GM21360 (cell line): ENCODE data around the gene RAD51AP2.
"Not testable (repeated sequence)": the region's sequence is repeated elsewhere in the genome, so short reads cannot be mapped to it uniquely, and the experiment has no call there.

Experiments
- ATAC-seq: cut with Tn5 transposase; IDR thresholded peaks from one replicate; pipeline ENCODE4 v1.9.1; 2021; ENCODE audit warnings: mild to moderate bottlenecking, moderate library complexity; ENCODE audit not compliant: unreplicated experiment

RAD51AP2 gene

DNA sequence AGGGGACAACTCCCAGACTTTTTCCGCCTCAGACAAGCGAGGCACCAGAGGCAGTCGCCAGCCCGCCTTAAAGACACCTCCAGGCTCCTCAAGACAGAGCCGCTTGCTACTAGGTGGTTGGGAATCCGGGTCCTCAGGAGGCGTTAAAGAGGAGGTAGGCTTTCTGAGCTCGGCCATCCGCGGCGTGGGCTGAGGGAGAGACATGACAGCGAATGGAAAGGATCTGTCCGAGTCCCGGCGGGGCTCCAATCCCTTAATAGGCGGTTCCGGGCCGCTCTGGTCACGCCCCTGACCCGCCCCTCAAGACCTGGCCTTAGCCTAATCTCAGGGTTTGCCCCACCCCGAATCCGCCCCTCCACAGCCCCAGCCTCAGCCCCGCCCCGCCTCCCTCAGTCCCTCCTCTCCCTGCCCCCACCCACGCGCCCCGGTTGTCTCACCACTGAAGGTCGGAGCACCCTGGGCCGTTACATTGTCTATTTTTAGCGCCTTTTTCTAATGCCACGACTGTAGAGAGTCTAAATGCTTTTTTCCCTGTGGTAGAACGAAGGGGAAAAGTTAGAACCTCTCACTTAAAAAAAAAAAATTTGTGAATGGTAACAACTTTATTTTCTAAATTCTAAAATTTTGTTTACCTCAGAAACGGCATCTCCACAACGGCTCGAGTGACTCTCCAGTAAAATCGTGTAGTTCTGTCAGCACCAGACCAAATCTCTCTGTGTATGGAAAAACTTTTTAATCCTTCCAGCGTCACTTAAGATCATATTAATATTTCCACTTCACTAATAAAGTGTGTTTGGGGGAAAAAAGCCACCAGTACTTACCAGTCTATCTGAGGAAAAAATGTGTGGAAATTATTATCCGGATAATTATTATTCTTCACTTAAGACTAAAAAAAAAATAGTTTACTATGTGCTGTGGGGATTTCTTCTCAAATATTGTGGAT lies at the start of gene RAD51AP2:
RAD51AP2 (minus strand) TSS at position 229 of the 943 bp plus-strand sequence; CDS start at position 204, 25 bp downstream.
- peak; percentile 74 for ATAC-seq

DNA sequence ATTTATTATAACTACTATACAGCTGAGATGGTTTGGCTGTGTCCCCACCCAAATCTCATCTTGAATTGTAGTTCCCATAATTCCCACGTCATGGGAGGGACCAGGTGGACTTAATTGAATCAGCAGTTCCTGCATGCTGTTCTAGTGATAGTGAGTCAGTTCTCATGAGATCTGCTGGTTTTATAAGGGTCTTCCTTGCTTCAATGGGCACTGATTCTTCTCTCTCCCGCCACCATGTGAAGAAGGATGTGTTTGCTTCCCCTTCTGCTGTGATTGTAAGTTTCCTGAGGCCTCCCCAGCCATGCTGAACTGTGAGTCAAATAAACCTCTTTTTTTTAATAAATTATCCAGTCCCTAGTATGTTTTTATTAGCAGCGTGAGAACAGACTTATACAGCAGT lies 47.5 kb upstream of the RAD51AP2 start:
- not testable (repeated sequence) for ATAC-seq

DNA sequence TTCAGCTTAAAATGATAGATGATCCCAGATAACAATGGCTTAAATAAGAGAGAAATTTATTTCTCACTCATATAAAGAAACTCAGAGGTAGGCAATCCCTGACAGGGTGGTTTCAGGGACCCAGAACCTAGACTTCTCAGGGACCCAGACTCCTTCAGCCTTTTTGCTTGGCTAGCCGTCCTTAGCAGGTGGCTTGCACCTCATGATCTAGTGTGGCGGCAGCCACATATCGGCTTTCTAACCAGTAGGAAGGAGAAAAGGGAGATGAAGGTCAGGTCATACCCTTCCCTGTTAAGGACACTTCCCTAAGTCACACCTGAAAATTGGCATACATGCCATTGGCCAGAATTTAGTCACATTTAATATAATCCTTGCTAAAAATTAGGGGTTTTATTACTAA lies 40.6 kb upstream of the RAD51AP2 start:
- ATAC-seq: no peak

DNA sequence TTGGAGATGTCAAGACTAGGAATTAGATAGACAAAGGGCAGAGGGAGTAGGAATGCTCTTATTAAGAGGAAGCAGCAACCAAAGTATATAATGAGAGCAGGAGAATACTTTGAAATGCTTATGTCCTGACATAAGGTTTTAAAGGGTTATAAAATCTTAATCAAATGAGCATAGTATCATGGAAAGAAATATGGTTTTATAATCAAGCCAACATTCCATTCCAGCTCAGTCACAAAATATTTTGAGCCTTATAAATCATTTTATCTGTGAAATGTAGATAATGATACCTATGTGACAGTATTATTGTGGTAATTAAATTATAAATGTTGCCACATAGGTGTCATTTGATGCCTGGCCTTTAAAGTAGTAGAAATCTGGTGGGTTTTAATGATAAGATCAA lies 39.8 kb upstream of the RAD51AP2 start:
- ATAC-seq: no peak

DNA sequence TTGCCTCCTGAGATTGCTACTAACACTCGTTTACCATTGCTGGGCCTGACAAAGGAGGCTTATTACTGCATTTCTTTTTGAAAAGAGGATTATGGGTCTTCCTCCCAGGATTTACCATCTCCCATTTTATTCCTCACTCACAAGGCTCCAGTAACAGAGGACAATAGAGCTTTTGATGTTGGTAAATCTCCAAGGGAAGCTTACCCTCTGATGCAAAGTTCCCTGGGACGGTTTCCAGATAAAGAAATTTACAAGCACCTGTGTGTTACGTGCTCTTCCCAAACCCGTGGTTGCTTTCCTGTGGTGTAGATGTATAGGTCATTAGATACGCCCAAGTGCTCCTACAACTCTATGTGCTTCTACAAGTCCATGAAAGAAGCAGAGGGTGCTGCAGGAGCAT lies 39.4 kb upstream of the RAD51AP2 start:
- ATAC-seq: no peak

DNA sequence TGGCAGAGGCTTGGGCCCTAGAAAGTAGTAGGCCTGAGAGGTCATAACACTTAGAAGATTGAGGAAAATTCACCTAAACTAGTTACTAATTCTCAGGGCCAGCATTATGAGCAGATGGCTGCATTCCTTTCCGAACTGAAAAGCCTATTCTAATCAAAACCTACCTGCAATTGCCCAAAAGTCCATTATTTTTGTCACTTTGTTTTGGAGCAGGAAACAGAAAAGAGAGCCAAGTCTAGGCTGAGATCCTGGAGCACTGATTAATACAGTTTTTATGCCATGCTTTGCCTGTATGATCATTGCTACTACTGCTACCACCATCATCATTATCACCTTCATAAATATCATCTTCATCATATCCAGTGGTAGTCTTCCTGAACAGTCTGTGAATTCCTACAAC lies 36.9 kb upstream of the RAD51AP2 start:
- no peak for ATAC-seq

DNA sequence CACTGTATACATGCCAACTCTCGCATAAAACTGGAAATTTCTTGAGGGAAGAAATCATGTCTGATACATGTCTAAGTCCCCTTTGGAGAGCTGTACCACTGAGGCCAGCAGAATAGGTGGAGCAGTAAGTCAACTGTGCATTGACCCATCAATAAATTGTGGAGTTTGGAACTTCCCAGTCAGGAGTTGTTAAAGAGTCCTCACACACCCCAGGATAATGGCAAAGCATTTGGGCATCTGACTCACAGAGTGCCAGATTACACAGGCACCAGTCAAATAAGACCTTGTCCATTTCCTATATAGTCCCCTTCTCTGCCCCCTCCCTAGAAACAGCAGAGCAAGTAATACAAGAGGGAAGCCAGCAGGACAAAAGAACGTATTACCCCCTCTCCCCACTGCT lies 32.7 kb upstream of the RAD51AP2 start:
- ATAC-seq: no peak

DNA sequence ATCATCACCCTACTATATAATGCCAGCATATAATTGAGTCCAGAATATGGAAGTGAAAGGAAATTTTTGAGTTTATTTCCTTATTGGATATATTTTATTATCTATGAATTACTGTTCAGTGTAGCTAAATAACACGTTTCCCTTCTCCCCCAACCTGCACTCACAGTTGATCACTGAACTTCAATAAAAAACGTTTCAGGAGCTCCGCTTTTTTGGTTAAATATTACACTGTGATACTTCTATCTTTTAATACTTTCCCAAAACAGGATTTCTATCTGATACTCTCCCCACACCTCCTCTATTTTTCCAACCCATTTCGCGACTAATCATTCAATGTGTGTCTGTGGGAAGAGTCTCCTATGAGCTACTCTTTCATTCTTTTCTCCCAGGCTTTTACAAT lies 29.5 kb upstream of the RAD51AP2 start:
- no peak for ATAC-seq

DNA sequence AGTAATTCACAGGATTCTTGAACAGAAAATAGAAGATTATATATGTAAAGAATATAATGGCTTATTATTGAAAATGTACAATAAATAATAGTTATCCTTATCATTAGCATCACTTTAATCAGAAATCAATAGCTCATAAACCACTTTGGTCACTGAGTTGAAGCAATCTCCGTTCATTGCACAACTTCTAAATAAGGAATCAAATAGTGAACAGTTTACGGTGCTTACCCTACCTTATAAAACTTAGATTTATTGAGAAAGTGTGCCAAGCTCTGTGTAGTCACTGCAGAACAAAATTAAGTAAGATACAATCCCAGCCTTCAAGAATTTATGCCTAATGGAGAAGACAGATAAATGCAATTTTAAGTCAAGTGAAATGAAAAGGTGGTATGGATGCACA lies 29.0 kb upstream of the RAD51AP2 start:
- no peak for ATAC-seq

DNA sequence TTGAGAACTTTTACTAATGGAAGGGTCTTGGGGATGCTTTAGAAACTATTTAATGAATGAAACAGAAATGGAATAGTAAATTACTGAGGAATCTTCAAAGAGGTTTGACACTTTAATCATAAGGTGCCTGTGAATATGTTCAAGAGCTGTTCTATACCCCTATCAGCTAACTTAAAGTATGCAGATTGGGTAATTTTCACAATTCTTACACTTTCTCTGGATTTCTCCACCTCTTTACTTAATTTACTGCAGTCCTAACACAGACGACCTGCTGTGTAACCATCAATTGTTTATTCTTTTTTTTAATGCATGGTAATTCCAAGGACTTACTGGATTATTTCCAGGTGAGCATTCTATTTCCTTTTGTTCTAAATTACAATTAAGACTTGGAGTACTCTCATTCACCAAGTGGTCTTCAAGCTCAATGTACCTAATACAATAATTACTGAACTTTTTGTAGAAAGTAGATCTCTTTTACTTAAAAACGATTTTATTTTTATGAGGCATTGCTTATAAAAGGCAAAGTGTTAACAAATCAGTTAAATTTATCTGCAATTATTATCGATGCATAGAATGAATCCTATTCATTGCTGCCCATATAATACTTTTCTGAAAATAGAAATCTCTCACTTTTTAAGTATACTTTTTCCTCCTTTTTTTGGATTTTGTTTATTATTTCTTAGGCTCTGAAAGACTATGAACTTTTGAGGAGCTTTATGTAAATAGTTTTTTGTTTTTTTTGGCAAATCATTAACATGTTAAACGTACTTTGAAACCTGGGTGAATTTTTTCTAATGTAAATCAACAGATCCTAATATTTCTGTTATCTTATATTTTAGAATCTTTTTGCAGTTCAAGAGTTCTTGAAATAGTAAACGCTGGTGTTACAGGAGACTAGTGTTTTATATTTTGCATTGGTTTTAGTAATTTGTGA lies 27.7 kb upstream of the RAD51AP2 start:
- no peak for ATAC-seq

DNA sequence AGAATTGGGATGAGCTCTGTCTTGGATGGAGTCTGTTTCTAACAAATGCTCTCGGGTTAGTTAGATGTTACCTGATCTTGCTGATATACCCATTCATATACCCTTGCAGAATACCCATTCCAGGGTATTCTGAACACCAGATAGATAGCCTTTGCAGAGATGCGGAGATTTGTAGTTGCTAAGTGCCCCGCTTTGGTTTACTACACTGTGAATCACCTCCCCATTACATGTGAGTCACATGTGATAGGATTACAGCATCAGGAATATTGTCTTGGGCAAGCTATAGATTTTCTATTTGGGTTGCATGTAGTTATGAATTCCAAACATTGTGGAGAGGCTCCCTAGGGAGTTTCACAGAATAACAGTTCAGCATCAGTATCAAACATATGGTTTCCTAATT lies 26.0 kb upstream of the RAD51AP2 start:
- no peak for ATAC-seq

DNA sequence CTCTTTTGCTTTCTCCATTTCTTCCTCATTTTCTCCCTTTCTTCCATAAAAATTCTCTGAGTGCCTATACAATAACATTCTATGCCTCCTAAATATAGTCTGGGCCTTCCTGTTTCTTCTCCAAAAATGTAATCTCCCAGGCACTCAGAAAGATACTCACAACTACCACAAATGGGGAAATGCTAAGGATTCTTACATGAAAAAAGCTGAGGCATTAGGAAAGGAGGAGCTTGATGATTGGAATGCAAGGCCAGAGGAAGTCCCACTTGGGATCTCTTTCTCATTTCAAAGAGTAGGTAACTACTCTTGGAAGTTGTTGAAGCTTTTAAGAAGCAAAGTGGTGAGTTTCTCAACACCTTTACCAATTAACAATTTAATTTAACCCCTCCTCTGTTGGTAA lies 25.6 kb upstream of the RAD51AP2 start:
- ATAC-seq: no peak

DNA sequence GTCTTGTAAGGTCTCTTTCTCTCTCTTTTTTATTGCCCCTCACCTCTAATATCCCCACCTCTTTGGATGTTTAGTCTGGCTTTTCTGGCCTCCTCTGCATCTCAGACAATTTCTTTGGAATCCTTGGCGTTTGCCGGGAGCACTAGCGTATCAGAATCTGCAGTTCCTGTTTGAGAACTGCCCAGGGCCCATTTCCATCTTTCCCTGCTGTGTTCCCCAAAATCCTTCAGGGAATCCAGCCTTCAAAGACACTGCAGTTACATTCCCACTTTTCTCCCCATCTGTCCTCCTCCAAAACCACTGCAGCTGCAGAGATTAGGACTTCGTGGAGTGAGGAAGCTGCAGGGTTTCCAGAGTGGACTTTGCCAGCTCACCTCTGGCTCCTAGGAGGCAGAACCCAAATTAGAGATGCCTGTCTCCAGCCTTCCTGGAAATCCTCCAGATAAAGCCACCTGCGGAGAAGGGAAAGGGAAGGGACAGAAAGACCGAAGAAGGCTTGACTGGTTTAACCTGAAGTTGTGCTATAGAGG lies 25.0 kb upstream of the RAD51AP2 start:
- no peak for ATAC-seq

DNA sequence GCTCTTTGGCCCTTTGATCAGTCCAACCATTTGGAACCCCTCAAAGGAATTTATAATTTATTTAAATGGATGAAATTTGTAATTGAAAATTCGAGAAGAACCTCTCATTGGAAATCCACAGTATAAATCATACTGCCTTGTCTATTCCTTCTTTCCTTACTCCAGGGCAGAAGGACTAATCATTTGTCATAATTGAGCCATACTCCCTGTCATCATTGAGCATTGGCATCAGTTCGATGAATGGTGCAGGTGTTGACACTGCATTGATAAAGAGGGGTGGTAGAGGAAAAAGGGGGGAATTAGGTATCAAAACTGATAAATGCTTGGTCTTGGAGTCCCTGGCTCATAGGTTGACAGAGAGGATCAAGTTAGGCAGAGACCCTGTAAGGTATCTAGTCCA lies 24.2 kb upstream of the RAD51AP2 start:
- no peak for ATAC-seq

DNA sequence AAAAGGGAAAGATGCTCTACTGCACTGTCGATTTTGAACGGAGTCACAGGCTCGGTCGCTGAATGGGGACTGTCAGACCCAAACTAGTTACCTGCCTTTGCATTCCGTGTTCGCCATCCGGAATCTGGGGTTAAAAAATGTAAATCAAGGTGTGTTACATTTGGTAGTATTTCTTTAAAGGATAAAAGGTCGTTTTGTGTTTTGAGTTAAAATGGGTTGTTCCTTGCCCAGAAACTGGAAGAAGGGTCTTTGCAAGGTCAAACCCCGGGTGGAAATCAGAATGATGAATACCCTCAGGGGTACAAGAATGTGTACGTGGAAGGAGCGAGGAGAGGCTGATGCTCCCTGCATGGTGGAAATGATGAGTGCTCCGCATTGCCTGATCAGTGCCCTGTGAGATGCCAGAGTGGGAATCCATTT lies 23.3 kb upstream of the RAD51AP2 start:
- no peak for ATAC-seq

DNA sequence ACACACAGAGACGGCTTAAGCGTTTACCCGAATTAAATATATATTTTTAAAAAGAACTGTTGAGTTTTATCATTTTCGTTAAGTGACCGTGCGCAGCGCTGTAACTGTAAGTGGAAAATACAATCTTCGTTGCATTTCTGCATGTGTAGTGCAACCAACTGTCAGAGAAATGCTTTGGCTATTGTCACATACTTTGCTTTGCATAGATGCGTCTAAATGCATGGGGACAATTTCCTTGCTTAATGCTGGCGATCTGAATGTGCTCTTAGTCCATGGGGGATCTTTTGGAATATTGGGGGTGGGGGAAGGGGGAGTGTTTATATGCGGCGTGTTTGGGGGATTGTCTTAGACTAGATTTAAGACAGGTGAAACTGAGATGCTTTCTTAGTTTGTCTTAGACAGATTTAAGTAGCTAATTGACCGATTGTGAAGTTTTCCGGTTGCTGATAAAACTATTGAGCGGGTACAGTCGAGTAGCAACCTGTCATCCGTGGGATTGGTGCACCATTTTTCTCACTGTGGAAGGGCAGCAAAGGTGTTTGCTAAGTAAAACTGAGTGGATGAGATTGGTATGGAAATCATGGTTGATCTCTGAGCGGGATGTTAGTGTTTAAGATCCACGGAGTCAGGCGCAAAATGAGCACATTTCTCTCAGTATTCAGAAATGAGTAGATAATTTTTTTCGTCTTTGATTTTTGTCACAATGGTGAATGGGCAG lies 22.7 kb upstream of the RAD51AP2 start:
- ATAC-seq: no peak

DNA sequence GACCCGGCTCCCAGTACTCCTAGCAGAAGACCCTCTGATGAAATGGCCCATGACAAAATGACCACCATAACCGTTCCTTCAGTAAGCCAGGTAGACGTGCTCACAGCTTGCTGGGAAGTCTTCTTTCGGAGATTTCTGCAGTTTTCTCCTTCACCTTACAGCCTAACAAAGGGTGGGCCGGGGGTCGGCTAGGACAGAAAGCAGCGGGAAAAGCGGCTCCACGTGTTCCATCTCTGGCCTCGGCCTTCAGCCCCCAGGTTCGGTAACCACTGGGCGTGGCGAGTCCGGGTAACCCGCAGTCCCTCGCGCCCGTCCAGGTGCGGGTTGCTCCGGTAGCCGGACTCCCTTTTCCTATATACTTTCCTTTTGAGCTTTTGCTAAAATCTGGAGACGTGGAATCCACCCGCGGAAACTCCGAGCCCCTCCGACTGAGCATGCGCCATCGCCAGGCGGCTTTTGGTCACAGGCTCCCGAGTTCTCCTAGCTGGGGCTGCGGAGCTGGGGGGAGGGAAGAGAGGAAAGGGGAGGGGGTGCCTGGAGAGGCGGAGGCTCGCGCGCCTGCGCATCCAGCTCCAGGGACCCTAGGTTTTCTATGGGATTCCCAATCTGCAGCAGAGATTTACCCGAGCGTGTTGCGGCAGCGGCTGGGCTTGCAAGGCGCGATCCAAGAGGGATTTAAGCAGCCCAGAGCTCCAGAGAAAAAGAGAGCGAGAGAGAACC lies 22.0 kb upstream of the RAD51AP2 start, which contains the start of gene VSNL1:
VSNL1 (plus strand) TSS at position 604 of the 720 bp plus-strand sequence. CDS start 51,379 bp downstream, outside the sequence.
- ATAC-seq: no peak

DNA sequence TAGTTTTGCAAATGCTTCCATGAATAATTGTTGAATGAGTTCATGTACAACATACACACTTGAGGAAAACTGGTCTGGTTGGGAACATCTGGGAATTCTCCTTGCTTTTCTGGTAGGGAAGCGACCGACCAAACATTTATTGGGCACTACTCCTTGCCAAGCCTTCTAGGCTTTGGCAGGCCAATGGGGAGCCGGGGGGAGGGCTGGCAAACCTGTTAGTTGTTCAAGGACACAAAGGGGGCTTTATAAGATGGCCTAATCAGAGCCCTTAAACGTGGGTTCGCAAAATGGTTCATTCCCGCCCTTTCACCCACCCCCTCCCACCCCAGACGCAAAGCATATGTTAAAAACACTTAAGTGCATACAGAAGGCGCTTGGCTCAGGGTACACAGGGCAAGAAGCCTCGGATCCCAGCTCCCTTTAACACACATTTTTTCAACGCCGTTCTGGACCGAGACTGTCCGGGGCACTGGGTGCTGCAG lies 21.4 kb upstream of the RAD51AP2 start:
- no peak for ATAC-seq

DNA sequence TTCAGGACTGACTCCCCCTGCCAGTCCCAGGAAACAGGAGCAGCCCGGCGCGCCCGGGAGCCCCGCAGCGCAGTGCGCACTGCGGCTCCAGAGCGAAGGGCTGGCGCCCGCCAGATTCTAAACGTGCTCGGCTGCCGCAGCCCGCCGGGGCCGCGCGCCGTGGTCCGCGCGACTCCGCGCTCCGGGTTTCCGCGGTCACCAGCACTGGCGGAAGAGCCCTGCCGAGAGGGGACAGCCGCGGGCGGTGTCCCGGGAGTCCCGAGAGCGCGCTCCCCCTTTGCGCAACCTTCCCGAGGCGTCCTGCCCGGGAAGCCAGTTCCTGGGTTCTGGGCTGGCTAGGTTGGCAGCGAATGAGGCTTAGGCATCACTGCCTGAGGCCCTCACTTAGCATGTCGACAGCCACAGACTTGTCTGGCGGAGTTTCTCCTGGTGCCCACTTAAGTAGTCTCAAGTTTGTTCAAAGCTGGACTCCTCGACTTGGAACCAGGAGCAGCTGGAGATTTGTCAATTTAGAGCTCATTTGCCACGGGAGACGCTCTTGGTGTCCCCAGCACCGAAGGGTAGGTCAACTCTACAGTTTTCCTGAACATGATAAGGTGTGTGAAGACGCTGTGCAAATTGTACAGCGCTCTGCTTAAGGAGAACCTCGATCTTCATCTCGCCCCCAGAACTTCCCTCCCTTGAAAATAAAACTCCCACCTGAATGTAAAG lies 20.8 kb upstream of the RAD51AP2 start:
- ATAC-seq: peak; percentile 82
